Measurements from ENCODE around the gene INPP5E.
A peak's percentile ranks its signal among the peaks of the same experiment; 100 is the strongest.

DNA sequence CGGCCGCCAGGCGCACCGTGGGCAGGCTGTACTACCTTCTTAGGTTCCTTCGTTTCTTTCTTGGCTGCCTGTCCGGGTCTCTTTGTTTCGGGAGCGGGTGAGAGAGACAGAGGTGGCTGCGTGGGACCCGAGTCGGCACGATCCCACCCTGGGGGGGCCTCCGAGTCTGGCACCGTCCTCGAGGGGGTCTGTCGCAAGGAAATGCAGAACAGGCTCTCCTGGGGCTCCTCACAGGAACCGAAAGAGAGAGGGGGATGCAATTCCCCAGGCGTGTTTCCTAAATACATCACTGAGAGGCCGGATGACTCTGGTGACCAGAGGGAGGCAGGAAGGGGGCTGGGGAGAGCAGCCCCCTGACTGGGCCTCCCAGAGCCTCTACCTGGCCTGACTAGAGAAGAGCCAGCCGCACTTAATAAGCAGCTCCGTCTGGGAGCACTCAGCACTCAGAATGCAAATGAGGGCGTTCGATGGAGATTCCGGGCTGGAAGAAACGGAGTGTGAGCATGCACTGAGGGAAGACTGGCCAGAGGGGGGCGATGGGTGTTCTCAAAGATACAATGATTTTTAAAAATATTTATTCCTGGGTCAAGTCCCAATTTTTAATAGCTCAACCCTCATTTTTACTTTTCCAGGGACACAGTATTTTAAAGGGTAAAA lies 11.7 kb upstream of the INPP5E start:
- TF ChIP-seq CTCF (conservative IDR thresholded peaks at IDR 0.05; ENCODE audit: low read length), result 0 out of 2 replicates have a peak, but pooled peaks have one; percentile 10
- no peak for TF ChIP-seq EZH2phosphoT487 (IDR thresholded peaks at IDR 0.05; ENCODE audit: borderline replicate concordance, low read depth, low read length)

Data from OCI-LY7 (cell line).